MV-4-11 (cell line): Measurements from ENCODE around the gene RDM1.
A peak's percentile ranks its signal among the peaks of the same experiment; 100 is the strongest.
"Not testable (repeated sequence)": the region's sequence is repeated elsewhere in the genome, so short reads cannot be mapped to it uniquely, and the experiment has no call there.

ENCODE experiments used
- DNase-seq: peaks from one replicate; lab custom pipeline; 2025; lab: John Stamatoyannopoulos, UW

The RDM1 gene

DNA sequence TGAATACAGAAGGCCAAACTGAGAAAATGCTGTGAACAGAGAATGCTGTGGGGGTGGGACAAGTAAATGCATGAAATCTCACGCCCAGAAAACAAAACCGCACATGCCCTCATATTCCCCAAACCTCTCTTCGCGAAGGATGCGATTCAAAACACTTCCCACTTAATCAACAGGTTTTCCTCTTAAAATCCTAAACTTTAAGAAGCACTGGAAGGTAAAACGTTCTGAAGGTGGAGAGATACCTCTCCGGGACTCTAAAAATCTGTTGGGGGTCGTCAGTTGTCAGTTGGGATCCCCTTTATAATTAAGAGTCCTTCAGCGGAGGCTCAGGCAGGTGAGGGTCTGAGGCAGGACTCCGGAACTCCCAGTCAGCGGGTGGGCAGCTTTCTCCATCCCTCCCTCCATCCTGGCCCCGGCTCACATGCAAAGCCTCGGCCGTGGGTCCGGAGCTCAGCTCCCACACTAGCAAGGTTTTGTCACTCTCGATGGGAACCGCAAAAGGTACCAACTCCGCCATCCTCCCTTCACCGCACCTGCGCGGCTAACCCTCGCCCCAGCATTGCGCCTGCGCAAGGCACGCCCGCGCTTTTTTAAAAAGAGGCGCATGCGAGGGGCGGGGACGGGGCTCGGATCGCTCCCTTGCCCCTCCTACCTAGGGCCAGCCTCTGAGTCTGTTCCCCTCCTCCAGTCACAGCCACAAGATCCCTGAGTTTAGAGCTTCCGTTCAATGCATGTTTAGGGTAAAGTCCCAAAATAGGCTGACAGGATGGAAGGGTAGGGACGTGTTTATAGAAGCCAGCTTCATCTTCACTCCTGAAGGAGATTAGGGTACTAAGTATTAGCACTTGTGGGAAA lies at the start of gene RDM1:
TSS of gene RDM1 (minus strand) at position 563 of the 855 bp plus-strand sequence. CDS start at position 517, 46 bp downstream.
- peak; percentile 84 for DNase-seq

DNA sequence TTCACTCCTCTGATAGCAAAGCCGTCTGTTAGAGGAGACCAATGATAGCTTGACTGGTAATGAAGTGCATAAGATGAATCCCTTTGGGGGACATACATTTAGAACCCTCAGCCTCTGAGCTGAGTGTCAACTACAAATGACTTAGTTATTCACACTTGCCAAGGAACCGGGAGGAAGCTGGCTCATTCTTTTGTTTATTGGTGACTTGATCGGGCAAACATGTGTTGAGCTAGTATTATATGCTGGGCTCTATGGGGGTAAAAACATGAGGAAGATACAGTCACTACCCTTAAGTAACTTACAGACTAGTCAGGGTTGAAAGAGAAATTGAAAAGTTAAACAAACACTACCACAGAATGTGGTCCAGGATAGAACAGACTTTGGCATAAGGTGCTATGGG lies 47.8 kb upstream of the RDM1 start:
- no peak for DNase-seq

GRCh38 chr17:35977509-35977908 lies 46.9 kb upstream of the RDM1 start:
- DNase-seq = no peak

DNA sequence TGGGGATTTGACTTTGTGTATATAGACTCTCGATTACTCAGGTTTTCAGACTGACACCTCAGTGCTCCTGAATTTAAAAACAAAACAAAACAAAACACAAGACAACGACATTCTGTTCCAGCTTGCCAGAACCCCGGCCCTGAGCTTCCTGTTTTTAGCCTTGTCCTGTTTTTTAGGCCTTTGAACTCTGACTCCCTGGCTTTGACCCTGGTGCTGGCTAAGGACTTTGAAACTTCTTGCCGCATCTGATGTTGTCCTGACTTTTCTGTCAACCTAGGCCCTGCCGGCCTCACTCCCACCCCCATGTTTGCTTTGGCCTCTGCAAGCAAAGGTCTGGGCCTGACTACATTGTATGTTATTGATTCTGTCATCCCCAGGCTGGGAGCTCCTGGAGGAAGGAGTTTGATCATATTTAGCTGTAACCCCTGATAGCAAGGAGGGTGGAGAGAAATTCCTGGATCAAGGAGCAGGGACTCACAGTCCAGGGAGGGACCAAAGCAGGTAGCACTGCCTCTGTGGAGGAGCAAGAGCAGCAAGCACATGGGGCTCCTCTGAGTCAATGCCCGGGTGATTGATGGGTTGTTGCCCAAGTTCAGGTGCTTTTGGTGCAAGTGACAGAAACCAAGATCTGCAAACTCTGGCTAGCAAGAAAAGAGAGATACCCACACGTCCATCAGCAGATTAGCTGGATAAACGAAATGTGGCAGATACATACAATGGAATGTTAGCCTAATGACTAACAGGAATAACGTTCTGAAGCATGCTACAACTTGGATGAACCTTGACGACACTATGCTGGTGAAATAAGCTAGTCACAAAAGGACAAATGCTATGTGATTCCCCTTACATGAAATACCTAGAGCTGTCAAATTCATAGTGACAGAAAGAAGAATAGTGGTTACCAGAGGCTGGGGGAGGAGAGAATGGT lies 43.0 kb upstream of the RDM1 start:
- peak; percentile 28 for DNase-seq

- no peak for DNase-seq
Observed at GRCh38 chr17:35972945-35973332, 42.4 kb upstream of the RDM1 start.

GRCh38 chr17:35972535-35972934 lies 42.0 kb upstream of the RDM1 start:
- no peak for DNase-seq

GRCh38 chr17:35972066-35972465 lies 41.5 kb upstream of the RDM1 start:
- DNase-seq = no peak

- DNase-seq = peak; percentile 76
Observed at GRCh38 chr17:35969558-35970380, 39.2 kb upstream of the RDM1 start.

- peak; percentile 66 for DNase-seq
Observed at GRCh38 chr17:35968520-35969054, 38.0 kb upstream of the RDM1 start.

DNA sequence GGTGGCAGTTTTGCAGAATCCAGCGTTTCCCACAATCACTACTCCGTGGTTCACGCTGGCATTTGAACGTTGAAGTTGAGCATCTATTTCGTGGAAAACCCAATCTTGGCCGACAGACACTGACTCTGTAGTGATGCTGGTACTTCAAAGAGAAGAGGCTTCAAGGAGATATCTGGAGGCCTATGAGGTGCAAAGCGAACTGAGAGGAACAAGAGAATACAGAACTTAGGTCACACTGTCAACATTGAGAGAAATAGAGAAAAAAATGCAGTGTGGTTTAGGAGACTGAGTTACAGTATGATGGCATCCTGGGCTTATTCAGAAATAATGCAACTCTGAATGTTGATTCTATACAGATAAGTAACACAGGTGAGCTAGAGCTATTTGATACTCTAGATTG lies 34.7 kb upstream of the RDM1 start:
- DNase-seq = no peak

DNA sequence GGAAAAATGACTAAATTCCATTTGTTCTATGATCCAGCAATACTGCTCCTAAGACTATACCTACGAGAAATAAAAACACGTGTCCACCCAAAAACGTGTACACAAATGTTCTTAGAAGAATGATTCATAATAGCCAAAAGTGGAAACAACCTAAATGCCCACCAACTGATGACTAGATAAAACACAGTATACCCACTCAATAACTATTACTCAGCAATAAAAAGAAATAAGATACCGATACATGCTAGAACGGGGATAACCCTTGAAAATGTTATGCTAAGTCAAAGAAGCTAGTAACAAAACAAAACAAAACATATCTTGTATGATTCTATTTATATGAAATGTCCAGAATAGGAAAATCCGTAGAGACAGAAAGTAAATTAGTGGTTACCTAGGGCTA lies 33.1 kb upstream of the RDM1 start:
- DNase-seq = no peak

GRCh38 chr17:35953720-35954119 lies 23.1 kb upstream of the RDM1 start:
- DNase-seq = no peak

DNA sequence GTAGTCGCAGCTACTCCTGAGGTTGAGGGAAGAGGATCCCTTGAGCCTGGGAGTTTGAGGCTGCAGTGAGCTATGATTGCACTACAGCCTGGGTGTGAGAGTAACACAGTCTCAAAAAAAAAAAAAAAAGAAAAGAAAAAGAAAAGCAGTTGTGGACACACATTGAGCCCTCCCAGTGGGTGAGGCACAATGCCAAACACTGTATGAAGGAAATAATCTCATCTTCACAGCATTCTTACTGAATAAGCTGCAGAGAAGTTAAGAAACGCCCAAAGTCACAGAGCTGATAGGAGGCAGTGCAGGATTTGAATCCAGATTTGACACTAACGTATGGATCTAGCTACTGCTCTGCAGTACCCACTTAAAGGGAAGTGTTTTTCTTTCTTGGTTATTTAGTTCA lies 18.8 kb upstream of the RDM1 start:
- DNase-seq = no peak

DNA sequence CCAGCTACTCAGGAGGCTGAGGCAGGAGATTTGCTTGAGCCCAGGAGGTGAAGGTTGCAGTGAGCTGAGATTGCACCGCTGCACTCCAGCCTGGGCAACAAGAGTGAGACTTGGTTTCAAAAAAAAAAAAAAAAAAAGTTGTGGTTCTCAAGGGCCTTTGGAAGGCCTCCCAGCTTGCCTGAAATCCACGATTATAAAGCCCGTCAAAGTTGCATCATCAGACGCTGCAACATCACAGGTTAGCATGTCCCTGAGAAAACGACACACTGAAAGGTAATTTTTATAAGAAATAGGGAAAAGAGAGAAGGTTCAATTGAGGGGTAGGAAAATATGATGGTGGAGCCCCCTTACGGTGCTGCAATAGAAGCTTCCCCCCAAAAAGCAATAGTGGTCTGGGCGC lies 17.5 kb upstream of the RDM1 start:
- DNase-seq = no peak

GRCh38 chr17:35947156-35947585 lies 16.6 kb upstream of the RDM1 start:
- DNase-seq = peak; percentile 78

GRCh38 chr17:35944151-35944550 lies 13.6 kb upstream of the RDM1 start:
- DNase-seq = no peak

DNA sequence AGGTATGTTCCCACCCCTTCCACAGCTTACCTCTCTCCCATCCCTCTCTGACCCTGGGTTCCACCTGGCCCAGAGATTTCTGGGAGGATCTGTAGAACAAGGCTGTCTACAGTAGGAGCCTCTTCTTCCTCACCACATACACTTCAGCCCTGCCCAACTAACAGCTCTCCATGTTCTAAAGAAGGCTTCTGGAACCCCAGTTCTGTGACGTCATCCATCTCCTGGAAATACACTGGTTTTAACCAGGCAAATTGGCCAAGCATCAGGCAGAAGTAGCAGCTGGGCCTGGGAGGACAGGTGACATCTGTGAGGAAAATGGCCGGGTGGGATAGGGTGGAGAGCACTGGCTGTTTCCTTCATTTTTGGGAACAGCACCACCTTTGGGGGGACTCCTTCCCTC lies 13.0 kb upstream of the RDM1 start, which contains the start of gene LYZL6:
TSS of gene LYZL6 (minus strand) at position 177 of the 400 bp plus-strand sequence. CDS start 4,357 bp downstream, outside the sequence.
- no peak for DNase-seq

- DNase-seq = no peak
Observed at GRCh38 chr17:35942588-35943186, 12.1 kb upstream of the RDM1 start.

GRCh38 chr17:35938492-35938891 lies 7.9 kb upstream of the RDM1 start:
- DNase-seq = not testable (repeated sequence)

DNA sequence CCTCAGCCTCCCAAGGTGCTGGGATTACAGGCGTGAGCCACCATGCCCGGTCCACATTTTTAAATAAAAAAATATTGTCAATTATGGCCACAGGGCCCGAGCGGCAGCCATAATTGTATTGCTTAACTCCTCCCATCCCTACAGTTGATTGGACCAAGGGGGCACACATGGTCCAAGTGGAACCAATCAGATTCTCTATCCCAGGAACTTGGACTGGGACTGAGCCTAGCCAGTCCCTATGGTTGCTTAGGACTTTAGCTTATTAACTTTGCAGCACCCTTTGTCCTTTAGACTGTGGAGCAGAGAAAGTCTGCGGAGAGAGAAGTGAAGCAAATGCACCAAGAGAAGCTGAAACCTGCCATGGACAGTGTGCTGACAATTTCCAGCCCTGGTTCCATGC lies 5.5 kb upstream of the RDM1 start:
- DNase-seq = no peak

- no peak for DNase-seq
Observed at GRCh38 chr17:35934760-35935159, 4.2 kb upstream of the RDM1 start.
